HG03575 (cell line): ENCODE data around the gene ARL6.

Experiments
- ATAC-seq: cut with Tn5 transposase; IDR thresholded peaks from one replicate; pipeline ENCODE4 v1.9.1; 2021; ENCODE audit not compliant: unreplicated experiment, insufficient number of reproducible peaks, low FRiP score; ENCODE audit errors: extremely low read depth

Gene ARL6, protein sequence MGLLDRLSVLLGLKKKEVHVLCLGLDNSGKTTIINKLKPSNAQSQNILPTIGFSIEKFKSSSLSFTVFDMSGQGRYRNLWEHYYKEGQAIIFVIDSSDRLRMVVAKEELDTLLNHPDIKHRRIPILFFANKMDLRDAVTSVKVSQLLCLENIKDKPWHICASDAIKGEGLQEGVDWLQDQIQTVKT

DNA sequence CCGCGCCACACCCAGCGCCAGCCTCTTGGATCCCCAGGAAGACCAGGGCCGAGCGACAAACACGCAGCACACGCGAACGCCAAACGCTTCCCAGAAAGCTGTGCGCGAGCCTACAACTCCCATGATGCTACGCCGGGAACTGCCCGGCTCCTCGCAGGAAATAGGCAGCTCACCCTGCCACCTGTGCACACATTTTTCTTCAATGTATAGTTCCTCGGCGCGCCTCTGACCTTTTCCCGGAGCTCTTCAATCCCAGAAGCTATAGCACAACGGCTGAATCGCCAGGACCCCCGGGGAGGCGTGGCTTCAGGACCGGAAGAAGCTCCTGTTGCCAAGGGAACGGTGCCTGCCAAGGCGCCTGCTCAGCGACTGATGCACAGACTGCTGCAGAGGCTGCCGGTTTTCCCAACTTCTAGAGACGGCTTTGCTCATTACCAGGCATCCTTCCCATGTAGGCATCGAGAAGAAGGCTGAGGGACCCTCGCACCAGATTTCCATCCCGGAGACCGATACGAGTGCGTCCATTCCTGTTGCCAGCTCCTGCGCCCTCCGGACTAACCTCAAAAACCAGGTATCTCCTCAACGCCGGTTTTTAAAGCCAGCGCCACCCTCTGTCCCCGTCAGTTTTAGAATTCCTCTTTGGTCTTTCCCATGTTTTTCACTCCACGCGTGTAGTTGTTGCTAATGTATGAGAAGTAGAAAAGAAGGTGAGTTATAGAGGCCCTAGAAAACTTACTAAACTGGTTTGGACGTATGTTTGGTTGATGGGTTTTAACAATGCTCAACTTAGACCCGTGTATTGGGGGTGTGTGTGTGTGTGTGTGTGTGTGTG lies at the start of gene ARL6:
ARL6 (plus strand) TSS at position 352 of the 832 bp plus-strand sequence. CDS start 3,350 bp downstream, outside the sequence.
- peak; percentile 91 for ATAC-seq

DNA sequence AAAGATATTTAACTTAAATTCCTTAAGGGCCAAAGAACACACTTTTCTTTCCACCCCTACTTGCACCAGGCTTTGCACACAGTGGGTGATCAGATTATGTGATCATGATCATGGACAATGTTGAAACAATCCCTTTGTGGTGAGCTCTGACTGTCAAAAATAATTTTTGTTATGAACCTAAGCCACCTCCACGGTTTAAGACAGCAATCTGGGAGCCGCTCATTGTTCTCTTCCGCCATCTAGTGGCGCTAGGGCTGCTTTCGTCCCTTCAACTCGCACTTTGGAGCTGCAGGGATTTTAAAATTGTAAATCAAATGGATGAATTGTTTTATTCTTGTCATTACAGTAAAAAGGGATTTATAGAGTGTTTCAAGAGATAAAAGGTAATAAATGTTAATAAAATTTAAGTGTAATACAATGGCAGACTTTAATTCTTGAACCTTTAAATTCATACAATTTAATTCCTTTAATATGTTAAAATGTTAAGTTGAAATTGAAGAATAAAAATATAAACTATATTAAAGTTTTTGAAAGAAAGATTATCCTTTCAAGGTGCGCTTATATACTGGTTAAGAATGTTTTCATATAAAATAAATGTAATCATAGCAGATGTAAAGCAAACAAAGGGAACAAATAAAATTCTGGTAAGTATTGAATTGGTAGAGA lies 45.3 kb upstream of the ARL6 start:
- ATAC-seq = no peak

DNA sequence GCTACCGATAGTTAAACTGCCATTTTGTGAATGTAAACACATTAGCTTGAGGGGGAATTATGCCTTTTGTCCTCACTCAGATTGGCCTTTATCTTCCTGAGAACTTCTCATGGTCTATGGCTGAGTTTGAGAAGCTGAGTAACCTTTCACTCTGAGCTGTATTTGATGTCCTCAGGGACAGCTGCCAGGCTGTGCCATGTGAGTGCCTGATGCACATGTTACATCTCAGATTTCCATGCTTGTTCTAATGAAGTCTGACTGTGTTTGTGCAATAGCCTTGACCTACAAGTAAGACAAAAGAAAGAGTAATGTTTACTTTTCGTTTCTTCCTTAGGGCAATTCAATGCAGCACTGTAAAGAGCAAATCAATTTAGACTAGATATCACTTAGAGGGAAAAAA lies 44.1 kb upstream of the ARL6 start:
- no peak for ATAC-seq

DNA sequence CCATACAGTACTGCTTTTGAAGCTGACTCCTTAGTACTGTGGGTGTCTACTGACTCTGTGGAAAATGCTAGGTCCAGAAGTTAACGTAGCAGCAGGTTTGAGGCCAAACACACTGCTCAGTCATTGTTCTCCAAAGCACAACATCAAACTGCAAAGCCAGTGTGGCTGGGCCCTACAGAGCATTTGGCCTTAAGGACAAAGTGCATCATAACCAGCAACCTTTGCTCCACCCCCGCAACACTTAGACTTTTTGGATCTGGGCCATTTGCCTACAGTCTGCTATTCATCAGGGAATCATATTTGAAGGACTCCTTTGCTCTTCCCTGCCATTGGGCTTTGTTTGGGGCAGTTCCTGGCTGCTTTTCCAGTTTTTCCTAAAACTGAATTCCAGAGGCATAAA lies 43.1 kb upstream of the ARL6 start:
- no peak for ATAC-seq

DNA sequence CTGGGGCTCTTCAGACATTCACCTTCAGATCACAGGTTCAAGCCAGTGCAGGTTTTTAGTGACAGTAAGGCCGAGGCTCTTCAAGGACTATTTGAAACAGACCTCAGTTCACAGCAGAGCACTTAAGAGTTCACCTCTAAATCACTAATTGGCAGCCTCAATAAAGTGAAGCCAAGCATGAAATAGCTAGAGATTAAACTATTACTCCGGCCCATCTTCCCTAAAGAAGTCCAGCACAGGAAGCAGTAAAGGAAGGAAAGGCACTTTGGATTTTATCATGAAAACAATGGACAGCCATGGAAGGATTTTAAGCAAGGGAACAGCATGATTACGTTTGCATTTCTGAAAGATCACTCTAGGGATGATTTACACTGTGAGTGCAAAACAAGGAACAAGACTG lies 27.6 kb upstream of the ARL6 start:
- no peak for ATAC-seq

DNA sequence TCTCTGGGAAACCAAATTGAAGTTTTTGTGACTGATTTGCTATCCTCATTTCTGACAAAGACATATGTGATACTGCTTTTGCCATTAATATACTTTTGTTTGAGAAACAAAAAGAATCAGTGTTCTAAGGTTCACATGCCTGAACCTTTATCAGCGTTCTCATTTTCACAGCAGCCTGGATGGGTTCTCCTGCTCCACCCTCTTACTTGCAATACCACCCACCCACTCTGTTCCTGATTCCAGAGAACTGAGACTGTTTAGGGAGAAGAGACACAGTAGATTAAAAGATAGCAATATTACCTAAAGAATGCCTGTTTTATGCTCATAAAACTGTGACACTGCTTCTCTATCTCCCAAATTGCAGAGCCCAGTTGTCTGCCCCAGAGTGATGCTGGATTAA lies 25.8 kb upstream of the ARL6 start:
- no peak for ATAC-seq

DNA sequence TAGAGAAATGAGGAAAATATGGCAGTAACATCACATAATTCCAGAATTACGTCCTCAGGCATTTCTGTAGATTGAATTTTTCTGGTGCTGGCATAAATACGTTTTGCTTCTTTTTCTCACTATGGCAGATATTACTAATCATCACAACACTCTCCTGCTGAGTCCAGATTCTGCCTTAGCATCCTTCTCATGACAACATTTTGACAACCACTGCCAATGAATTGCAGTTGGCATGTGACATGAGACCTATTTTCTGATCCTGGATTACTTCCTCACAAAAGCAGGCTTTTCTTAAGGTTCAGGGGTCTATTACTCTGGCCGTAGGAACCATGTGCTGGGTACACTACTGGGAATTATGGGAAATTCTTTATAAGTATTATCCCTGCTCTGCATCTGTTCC lies 22.5 kb upstream of the ARL6 start:
- ATAC-seq = no peak

DNA sequence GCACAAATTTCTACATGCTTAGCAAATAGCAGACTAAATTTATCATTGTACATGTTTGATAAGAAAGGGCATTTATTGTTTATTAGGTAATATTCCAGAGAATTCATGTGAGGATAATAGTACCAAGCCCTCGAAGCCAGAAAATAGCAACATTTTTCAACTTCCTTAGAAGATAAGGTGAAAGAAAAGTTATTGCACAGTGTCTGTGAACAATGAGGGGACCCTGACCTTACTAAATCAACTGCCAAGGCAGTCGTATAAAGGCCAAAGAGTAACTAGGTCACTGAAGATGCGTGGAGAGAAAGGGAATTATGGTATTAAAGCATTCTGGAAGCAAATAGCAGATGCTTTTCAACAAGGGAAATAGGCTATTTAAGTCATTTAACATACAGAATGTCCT lies 20.3 kb upstream of the ARL6 start:
- ATAC-seq = no peak

DNA sequence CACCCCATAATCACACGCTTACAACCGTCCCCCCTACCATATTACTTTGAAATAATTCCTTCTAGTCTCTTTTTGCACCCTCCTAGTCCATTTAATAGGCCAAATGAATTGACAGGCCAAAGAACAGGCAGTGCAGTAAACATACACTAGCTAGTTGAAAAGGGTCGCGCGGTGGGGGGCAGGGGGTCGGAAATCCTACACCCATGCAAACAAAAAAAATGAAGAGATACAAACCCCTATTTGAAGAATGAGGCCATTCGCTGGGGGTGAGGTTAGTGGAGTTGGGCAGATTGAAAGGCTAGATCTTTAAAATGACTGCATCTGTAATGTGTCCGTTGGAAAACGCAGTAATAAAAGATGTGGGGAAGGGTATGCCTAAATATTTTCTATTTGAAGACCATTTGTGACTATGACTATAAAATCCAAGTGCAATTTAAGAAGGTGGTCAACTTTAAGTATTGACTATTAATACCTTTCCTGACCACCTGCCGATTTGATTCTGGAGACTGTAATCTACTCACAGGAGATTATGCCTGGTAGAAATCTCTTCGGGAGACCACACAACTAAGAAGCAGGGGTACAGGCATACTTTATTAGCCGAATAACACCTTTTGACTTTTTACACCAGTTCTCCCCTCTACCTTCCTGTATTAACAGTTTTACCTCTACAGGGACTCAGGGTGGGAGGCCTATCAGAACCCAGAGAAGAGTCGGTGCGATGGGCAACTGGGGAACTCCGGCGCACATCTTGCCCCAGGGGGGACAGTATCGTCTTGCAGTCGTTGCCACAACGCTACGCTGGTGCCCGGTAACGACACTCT lies 762 bp upstream of the ARL6 start:
- ATAC-seq = no peak

DNA sequence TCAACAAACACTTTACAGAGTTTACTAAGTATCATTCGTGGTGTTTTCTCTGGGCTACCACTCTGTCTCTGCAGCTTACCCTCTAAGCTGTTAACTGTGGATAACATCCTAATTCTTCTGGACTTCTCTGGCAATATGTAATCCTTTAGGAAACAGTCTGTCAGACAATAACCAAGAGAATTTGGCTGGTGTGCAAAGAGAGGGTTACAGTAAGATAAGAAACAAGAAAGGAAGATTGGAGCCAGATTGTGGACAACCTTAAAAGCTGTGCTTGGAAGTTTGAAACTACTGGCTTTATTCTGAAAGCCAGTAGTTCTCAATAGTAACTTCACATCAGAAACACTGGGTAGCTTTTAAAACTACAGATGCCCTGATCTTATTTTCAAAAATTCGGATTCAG lies 778 bp downstream of the ARL6 start:
- ATAC-seq = no peak

DNA sequence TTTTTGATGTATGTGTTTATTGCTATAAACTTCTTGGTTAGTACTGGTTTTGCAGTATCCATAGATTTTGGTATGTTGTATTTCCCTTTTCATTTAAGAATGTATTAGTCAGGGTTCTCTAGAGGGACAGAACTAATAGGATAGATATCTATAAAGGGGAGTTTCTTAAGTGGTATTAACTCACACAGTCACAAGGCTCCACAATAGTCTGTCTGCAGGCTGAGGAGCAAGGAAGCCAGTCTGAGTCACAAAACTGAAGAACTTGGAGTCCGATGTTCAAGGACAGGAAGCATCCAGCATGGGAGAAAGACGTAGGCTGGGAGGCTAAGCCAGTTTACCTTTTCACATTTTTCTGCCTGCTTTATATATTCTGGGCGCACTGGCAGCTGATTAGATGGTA lies 8.4 kb downstream of the ARL6 start:
- ATAC-seq = no peak

DNA sequence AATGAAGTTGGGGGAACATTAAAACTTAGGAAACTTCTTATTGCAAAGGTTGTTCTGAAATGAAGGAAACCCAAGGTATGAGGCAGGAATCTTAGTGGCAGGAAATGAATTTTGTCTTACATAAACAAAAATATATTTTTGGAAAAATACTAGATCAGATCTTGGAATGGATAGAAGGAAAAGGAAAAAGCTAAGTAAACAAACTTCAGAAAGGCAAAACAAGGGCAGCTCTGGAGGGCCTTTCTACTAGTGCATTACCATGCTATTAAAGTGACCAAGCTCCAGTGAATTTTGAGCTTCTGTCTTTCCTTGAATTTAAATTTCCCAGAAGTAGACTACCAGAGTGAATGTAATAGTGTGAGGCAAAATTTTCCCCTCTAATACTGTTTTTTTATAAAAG lies 13.6 kb downstream of the ARL6 start:
- no peak for ATAC-seq

DNA sequence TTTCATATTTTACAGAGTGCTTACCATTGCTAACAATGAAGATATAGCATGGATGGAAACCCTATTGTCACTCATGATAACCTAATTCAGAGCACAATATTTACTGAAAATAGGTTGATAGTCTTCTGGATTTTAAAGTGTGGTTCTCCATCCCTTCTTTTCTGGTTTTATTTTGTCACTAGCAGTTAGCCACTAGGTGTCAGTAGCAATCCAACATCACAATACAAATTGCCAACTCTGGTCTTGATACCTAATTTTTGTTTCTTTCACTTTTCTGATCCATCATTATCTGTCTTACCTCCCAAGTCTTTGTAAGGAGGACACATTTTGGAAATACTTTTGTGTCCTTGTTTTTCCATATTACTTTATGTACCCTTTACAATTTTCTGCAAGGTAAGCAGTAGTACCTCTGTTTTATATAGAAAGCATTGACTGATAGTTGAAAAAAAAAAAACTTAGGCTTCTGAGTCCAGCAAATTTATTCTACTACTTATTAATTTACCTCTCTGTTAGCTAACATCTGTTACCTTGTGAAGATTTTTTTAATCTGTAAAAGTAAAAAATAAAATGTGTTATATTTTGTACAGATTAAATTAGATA lies 29.0 kb downstream of the ARL6 start:
- ATAC-seq = peak; percentile 54

DNA sequence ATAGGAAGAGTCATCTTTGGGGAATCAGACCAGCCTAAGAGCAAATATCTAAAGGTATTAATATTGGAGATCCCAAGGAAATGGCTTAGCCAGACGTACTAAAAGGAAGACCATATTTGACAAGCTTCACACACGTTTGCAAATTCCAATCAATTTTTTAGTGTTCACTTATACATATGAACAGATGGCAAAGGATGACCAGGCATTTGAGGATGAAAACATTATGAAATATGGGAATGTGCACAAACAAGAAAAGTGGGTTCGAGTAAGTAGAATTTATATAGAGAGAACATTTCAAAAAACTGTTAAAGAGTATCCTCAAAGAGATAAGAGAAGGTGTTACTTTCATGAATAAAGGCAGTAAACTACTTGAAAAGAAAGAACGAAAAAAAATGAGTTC lies 31.4 kb downstream of the ARL6 start:
- ATAC-seq = no peak

DNA sequence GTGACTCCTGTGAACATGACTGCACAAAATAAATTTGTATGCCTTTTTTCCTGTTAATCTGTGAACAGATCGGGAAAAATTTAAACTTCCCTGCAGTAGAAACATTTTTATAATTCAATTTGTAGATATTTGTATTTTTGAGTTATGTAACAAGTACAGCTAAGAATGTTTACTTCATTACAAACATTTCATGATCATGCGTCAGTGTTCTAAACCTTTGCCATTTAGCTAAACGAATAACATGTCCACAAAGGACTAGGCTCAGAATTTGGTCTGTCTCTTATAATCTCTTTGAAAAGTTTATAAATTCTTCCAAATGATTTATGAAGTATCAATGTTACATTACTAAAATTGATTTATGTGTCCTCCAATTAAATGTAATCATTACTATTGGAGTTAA lies 39.9 kb downstream of the ARL6 start:
- no peak for ATAC-seq

DNA sequence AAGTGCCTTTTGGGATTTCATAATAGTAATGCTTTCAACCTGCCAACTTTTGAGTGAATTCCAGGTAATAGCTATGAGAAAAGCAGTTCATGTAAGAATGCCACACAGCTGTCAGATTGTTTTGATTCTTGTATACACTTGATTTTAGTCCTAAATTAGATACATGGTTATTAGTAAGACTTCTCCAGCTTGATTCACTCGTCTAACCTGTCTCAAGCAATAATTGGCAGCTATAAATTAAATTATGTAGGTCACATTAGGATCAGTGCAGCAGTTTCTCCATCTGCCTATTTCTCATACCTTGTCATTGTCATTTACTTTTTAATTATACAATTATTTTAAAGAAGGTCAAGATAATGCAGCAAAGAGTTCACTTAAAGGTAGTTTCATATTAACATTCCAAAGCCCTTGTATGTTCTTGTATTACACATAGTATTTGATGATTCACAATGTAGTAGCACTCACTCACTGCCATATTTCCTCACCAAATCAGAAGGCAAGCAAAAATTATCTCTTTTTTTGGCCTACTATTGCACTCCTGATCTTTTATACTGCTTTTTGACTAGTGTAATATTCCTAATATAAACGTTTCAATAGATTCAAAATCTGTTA lies 46.3 kb downstream of the ARL6 start:
- ATAC-seq = no peak

DNA sequence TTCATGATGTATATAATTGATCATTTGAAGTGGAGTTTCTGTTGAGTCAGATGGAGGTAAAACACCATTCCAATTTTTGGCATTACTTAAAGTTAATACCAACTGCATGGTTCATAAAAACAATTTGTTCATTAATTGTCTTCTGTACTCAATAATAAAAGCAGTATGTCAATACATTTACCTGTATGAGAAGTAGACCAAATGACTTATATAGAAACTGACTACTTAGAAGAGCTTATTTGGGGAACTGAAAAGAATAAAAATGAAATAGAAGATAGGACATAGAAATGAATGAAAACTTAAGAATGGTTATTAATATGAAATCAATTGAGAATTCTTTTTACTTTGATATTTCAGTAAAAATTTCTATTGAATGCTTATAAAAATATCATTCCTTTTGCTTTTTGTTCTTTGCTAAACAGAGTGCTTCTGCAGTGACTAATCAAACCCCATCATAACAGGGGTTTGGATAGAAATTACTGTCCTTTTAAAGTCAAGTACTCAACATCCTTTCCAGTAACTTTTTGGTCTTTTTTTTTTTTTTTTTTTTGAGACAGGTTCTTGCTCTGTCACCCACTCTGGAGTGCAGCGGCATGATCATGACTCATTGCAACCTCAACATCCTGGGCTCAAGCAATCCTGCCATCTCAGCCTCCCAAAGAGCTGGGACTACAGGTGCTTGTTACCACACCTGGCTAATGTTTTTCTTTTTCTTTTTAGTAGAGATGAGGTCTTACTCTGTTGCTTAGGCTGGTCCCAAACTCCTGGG lies 50.8 kb downstream of the ARL6 start:
- ATAC-seq = no peak

DNA sequence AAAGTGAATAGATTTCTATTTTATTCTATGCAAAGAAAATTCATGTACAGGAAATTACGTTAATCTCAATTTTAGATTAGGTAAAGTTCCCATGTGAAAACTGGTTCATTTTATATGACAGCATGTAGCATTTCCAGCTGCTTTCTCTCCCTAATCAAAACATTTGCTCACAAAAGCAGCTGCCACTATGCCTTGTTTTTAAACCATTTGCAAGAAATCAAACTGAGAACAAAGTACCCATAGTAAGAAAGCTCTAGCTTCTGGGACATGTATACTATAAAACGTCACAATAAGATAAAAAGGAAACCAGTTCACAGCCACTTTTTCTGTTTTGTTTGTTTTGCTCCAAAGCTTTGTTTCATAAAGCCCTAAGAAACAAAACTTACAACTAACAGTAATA lies 52.3 kb downstream of the ARL6 start:
- no peak for ATAC-seq
